Activated CD8-positive, alpha-beta memory T cell treated with anti-CD3 and anti-CD28 coated beads for 1 hour (primary cell): ENCODE data around the gene APPBP2.
"Not testable (repeated sequence)": the region's sequence is repeated elsewhere in the genome, so short reads cannot be mapped to it uniquely, and the experiment has no call there.

Experiments used
- DNase-seq, 2 donors: peaks; one replicate each; pipeline ENCODE4 v3.0.0-alpha.2; 2020; ENCODE audit warnings: low read depth in 1 of 2; ENCODE audit errors: extremely low read depth in 1 of 2

The APPBP2 gene, protein sequence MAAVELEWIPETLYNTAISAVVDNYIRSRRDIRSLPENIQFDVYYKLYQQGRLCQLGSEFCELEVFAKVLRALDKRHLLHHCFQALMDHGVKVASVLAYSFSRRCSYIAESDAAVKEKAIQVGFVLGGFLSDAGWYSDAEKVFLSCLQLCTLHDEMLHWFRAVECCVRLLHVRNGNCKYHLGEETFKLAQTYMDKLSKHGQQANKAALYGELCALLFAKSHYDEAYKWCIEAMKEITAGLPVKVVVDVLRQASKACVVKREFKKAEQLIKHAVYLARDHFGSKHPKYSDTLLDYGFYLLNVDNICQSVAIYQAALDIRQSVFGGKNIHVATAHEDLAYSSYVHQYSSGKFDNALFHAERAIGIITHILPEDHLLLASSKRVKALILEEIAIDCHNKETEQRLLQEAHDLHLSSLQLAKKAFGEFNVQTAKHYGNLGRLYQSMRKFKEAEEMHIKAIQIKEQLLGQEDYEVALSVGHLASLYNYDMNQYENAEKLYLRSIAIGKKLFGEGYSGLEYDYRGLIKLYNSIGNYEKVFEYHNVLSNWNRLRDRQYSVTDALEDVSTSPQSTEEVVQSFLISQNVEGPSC

DNA sequence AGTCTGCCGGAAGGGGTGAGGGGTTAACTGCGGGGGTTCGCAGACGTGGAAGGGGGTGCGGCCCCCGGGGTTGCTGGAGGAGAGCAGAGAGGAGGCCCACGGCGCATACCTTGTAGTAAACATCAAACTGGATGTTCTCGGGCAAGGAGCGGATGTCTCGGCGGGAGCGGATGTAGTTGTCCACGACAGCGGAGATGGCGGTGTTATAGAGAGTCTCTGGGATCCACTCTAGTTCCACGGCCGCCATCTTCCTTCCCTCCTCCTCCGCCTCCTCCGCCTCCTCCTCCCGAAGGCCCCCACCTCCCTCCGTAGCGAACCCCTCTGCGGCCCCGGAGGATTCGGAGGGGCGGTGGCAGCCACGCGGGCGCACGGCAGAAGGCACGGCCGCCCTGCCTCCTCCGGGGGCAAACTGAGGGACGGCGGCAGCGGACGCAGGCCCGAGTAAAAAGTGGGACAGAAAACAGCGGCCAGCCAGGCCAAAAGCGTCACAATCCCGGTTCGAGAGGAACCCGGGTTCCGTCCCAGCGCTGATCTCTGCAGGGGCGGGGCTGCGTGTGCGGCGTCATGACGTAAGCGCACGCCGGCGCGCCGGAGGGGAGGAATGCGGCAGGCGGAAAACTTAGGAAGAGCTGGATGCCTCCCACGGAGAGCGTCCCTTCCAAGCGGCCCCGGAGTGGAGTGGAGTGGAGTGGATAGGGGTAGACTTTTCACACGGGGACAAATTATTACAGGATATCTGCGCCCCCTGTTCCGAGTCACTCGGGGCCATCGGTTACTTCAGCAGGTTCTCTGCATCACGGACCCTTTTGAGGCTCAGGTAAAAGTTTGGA, at the start of gene APPBP2:
Gene APPBP2 (minus strand): TSS at position 558 of the 830 bp plus-strand sequence. CDS start 311 bp downstream, at position 247.
- peak; percentile 11 to 58 for DNase-seq

DNA sequence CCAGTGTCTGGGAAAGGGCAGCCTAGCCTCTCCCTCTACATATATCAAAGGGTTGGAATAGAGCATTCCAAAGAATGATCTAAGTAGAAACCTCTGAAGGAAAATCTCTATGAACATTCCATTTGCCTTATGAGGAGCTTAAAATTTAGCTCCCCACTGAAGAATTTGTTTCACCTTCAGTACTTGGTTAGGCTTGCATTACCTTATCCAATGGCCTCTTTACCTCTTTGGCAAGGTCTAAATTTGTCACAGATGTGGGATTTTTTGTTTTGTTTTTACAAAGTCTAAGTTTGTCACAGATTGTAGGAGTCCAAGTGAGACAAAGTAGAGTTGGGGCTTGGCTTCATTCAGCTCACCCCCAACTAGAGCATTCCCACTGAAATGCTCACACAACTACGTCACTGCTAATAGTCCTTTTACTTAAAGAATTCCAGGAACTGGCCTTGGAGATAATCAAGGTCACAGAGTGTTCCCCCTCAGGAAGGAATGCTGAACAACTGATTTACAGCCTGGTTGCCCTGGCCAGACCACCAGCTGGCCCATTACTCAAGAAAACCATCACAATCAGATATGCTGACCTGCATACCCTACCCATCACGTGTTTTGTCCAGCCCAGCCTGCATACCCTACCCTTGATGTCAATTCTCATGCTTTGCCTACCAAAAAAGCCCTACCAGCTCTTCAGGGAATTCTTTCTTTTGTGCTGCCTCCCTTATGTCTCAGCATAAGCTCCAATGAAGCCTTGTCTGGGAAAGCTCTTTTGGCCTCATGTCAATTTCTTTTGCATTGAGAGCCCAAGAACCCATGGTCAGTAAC, 47.4 kb upstream of the APPBP2 start:
- no peak for DNase-seq

DNA sequence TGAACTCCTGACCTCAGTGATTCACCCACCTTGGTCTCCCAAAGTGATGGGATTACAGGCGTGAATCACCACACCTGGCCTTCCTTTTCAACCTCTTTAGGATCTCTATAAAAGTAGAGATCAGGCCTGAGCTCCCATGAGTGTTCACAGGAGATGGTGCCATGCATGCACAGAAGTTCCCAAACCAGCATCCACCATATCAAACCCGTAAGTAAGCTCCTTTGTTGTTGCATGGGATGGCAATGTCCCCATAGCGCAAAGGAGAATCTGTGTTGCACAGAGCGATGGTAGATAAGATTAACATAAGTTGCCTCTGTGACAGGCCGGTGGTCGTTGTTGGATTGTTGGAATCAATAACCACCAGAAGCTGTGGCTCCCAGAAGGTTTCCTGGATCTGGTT, 39.2 kb upstream of the APPBP2 start:
- no peak for DNase-seq

DNA sequence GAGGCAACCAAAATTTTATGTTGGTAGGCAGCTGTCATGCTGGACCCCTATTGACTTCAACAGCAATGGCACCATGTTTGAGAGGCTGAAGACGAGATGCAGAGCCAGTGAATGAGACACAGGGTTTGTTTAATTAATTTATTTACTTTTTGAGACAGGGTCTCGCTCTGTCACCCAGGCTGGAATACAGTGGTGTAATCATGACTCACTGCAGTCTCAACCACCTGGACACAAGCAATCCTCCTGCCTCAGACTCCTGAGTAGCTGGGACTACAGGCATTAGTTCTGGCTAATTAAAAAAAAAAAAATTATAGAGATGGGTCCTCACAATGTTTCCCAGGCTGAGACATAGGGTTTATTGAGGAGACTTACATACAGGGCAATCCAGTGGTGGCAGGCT, 37.7 kb upstream of the APPBP2 start:
- no peak for DNase-seq

DNA sequence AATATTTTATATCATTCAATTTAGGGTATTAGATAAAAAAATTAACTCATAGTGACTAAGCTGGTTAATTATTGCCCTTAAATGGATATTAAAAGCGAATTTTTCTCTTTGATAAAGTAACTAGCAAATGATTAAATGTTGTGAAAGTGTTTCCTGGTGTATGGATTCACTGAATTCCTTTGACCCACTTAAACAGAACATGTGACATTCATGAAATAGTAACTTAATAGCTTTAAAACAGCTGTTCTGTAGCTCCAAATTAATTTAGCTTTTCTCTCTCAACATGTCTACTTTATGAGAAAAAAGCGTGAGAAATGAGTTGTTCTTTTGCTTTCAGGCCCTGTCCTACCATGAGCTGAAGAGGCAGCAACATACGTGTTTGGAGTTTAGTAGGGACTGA, 36.4 kb upstream of the APPBP2 start:
- DNase-seq: no peak

DNA sequence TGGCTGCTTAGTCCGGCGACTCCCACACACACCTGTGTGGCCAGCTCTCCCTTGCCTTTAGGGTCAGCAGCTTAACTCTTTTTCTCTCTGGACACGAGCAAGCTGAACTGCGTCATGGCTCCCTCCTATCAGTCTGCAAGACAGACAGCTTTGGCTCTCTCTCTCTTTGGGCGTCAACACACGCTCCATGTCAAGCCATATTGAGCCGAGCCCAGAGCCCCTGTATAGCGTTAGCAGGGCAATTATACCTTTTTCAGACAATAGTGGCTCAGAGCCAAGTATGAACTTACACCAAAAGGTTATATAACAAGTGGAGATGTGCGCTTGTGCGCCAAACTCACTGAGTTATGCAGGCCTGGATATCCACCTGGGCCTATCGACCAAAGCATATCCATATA, 34.8 kb upstream of the APPBP2 start:
- DNase-seq: no peak

DNA sequence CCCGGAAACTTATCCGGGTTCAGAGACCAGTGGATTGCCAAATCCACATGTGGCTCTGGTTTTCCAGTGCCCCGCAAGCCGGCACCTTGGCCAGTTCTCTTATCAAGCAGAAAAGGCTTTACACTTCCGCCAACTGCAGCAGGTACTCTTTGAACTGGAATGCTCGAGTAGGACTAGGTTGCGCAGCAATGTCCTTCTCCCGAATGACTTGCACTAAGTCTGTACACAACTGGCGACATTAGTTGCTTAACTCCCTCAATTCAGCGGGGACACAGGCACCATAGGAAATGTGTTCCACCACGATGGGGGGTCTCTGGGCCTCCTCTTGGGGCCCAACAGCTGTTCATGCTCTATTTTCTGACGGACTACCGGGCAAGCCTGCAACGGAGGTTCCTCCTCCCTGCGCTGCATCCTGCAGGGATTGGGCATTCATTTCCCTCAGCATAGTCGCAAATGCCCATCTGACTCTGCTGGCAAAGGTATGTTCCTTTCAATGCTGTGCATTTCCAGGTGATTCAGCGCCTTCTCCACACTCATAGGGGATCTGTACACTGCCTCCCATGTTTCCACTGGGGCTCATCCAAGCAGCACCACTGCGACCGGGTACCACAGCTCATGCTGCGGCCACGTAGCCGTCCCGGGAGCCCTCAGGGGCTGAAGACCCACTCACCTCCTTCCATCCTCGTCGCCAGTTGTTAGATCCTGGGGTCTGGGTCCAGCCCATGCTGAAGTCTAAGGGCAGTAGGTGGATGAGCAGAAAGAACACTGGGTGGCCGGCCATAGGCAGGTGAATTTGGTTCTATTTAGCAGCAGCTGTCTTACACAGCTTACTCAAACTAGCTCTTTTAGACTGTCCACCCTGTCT, 34.2 kb upstream of the APPBP2 start:
- no peak for DNase-seq

DNA sequence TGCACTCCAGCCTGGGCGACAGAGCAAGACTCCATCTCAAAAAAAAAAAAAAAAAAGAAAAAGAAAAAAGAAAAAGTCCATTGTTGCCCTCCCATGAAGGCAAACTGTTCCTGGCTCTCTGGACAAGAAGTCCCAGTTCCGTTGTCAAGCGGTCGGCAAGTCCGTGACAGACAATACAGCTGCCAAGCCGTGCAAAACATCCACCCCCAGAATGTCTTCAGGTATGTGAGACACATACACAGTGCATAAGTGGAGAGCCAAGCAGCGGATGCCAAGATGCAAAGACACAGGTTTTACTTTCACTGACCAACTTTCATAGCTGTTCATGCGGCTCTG, 33.6 kb upstream of the APPBP2 start:
- DNase-seq: no peak

DNA sequence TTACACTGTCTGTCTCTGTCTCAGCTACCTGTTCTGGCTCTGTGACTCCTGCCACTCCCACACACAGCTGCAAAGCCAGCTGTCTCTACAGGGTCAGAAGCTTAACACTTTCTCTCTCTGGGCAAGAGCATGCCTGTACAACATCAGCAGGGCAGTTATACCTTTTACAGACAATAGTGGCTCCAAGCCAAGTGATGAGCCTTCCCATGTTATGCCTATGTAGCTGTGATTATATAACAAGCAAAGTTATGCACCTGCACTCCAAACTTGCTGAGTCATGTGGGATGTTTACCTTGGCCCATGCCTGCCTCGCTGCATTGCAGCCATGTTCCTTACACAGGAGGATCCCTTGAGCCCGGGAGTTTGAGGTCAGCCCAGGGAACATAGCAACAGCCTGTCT, 31.8 kb upstream of the APPBP2 start:
- no peak for DNase-seq

DNA sequence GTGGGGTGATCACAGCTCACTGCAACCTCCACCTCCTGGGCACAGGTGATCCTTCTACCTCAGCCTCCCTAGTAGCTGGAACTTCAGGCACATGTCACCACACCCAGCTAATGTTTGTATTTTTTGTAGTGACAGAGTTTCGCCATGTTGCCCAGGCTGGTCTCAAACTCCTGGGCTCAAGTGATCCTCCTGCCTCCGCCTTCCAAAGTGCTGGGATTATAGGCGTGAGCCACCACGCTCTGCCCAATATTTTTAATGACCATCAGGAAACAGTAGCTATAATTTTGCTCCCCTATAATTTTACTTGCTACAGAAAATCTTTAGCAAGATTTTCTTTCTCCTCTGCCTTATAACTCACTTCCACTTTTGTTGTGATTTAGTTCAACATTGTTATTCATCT, 29.7 kb upstream of the APPBP2 start:
- DNase-seq: no peak

DNA sequence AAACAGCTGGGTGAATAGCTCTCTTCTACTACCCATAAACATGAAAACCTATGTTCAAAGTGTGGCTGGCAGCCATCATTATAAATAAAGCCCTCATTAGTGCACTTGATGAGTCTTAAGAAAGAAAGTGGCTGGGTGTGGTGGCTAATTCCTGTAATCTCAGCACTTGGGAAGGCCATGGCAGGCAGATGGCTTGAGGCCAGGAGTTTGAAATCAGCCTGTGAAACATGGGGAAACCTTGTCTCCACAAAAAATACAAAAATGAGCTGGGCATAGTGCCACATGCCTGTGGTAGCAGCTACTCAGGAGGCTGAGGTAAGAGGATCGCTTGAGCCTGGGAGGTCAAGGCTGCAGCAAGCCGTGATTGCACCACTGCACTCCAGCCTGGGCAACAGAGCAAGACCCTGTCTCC, 28.3 kb upstream of the APPBP2 start:
- no peak for DNase-seq

DNA sequence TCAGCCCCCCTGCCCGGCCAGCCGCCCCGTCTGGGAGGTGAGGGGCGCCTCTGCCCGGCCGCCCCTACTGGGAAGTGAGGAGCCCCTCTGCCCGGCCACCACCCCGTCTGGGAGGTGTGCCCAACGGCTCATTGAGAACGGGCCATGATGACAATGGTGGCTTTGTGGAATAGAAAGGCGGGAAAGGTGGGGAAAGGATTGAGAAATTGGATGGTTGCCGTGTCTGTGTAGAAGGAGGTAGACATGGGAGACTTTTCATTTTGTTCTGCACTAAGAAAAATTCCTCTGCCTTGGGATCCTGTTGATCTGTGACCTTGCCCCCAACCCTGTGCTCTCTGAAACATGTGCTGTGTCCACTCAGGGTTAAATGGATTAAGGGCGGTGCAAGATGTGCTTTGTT, 26.2 kb upstream of the APPBP2 start:
- not testable (repeated sequence) for DNase-seq

DNA sequence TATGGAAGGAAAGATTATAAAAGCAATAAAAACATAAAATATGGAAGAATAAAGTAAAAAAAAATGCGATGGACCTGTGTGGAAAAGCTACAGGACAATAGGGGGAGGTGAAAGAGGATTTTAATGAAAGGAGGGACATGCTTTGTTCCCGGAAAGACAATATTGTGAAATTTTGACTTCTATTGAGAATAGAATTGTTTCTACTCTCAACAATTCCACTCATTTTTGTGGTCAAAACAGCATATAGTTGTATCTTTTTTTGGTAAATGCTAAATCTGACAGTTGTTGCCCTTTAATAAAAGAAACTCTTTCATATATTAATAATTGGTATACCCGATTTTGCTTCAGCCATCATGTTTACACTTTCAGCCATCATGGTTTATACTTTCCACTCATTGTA, 22.9 kb upstream of the APPBP2 start:
- DNase-seq: no peak

DNA sequence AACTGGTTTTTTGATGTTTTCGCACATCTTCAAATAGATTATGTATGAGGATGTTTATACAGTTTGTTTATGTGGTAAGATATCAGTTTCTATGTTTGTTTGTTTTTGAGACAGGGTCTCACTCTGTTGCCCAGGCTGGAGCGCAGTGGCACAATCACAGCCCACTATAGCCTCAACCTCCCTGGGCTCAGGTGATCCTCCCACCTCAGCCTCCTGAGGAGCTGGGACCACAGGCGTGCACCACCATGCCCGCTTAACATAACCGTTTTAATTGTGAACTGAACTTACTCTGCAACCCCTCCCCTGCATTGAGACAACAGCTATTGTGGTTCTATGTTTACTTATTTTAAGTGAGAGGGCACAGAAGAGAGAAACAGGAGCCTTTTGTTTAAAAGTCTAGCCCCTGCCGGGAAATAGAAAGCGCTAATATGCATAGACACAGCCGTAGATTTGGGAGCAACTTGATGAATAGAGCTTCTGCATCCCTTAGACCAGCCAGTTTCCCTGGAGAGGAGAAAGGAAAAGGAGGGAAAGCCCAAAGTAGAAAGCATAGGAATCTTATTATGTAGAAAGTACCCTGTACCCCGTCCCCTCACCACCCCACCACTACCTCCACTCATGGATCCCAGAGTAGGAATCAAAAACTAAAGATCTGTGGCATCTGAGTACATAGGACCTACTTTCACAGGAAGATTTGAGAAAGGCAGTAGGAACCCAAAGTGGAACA, 19.6 kb upstream of the APPBP2 start:
- DNase-seq: no peak

DNA sequence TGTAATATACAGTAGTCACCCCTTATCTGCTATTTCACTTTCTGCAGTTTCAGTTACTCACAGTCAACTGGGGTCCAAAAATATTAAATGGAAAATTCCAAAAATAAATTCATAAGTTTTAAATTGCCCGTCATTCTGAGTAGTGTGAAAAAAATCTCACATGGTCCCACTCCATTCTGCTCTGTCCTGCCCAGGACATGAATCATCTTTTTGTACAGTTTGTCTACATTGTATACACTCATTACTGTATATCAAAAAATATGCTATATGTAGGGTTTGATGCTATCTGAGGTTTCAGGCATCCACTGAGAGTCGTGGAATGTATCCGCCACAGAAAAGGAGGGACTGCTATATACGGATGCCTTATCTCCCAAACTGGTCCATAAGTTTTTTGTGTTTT, 16.0 kb upstream of the APPBP2 start:
- no peak for DNase-seq

DNA sequence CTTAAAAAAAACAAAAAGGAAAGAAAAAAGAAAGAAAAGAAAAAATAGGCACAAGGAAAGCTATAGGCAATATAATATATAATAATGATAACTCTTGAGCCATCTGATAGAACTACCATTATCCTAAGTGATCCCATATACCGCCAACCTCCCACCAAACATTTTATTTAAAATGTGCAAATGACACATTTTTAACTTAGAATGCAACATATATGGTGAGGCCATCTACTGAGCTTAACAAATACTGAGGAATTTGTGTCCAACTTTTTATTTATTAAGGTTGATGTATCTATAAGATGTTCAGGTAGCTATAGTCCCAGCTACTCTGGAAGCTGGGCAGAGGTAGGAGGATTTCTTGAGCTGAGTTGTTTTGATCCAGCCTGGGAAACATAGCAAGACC, 14.4 kb upstream of the APPBP2 start:
- DNase-seq: no peak

DNA sequence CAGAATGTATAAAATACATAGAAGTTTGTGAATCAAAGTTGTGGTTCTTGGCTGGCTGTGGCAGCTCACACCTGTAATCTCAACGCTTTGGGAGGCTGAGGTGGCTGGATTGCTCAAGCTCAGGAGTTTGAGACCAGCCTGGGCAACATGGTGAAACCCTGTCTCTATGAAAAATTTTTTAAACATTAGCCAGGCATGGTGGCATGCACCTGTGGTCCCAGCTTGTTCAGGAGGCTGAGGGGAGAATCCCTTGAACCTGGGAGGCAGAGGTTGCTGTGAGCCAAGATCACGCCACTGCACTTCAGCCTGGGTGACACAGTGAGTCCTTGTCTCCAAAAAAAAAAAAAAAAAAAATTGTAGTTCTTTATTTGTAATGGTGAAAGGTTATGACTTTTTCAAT, 13.8 kb upstream of the APPBP2 start:
- DNase-seq: no peak

DNA sequence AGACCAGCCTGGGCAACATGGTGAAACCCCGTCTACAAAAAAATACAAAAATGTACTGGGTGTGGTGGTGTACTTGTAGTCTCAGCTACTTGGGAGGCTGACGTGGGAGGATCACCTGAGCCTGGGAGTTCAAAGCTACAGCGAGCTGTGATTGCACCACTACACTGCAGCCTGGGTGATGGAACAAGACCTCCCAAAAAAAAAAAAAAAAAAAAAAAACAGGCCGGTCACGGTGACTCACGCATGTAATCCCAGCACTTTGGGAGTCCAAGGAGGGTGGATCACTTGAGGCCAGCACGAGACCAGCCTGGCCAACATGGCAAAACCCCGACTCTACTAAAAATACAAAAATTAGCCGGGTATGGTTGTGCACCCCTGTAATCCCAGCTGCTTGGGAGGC, 12.7 kb upstream of the APPBP2 start:
- no peak for DNase-seq
